Measurements from ENCODE around the gene S100A4.

DNA sequence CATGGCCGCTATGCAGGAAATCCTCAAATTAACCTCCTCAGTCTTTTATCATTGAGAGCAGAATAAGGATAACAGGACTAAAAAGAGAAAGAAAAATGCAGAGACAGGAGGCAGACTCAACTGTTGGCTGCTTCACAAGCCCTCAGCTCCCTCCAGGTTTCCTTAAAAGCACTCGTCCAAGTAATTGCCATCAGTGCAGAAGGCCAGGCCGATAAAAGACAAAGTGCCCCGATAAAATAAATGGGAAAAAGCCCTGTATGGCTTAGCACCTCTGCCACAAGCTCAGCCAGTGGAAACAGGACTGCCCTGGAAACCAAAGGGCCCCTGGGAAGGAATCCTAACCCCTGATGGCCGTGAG, 17.9 kb downstream of the S100A4 start:
- TF ChIP-seq, protein P1, sequence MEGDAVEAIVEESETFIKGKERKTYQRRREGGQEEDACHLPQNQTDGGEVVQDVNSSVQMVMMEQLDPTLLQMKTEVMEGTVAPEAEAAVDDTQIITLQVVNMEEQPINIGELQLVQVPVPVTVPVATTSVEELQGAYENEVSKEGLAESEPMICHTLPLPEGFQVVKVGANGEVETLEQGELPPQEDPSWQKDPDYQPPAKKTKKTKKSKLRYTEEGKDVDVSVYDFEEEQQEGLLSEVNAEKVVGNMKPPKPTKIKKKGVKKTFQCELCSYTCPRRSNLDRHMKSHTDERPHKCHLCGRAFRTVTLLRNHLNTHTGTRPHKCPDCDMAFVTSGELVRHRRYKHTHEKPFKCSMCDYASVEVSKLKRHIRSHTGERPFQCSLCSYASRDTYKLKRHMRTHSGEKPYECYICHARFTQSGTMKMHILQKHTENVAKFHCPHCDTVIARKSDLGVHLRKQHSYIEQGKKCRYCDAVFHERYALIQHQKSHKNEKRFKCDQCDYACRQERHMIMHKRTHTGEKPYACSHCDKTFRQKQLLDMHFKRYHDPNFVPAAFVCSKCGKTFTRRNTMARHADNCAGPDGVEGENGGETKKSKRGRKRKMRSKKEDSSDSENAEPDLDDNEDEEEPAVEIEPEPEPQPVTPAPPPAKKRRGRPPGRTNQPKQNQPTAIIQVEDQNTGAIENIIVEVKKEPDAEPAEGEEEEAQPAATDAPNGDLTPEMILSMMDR (IDR thresholded peaks at IDR 0.05) = no peak
- TF ChIP-seq POLR2A (IDR thresholded peaks at IDR 0.05) = no peak
